GM12801 (cell line): ENCODE data around the gene OR1N2.
"Not testable (repeated sequence)": the region's sequence is repeated elsewhere in the genome, so short reads cannot be mapped to it uniquely, and the experiment has no call there.

Source experiments
- TF ChIP-seq, protein P1 (sequence below): IDR thresholded peaks from one replicate; pipeline ENCODE4 v1.5.1; 2011; ENCODE audit warnings: control low read depth; ENCODE audit not compliant: insufficient read length; ENCODE audit errors: extremely low read depth

Gene OR1N2

GRCh38 chr9:122567901-122568300 lies 15.0 kb downstream of the OR1N2 start:
- TF ChIP-seq, protein P1, sequence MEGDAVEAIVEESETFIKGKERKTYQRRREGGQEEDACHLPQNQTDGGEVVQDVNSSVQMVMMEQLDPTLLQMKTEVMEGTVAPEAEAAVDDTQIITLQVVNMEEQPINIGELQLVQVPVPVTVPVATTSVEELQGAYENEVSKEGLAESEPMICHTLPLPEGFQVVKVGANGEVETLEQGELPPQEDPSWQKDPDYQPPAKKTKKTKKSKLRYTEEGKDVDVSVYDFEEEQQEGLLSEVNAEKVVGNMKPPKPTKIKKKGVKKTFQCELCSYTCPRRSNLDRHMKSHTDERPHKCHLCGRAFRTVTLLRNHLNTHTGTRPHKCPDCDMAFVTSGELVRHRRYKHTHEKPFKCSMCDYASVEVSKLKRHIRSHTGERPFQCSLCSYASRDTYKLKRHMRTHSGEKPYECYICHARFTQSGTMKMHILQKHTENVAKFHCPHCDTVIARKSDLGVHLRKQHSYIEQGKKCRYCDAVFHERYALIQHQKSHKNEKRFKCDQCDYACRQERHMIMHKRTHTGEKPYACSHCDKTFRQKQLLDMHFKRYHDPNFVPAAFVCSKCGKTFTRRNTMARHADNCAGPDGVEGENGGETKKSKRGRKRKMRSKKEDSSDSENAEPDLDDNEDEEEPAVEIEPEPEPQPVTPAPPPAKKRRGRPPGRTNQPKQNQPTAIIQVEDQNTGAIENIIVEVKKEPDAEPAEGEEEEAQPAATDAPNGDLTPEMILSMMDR: no peak

GRCh38 chr9:122572456-122572855 lies 19.5 kb downstream of the OR1N2 start:
- TF ChIP-seq, protein P1: no peak

GRCh38 chr9:122579874-122580273 lies 27.0 kb downstream of the OR1N2 start:
- TF ChIP-seq, protein P1: no peak

- TF ChIP-seq, protein P1: no peak
These were observed 27.4 kb downstream of the OR1N2 start for GRCh38 chr9:122580360-122580759.

GRCh38 chr9:122583284-122583683 lies 30.4 kb downstream of the OR1N2 start, which contains the start of gene OR1L8:
Gene OR1L8, minus strand, starts transcription at chr9:122583384. Its CDS starts 14,907 bp downstream, at chr9:122568477.
- TF ChIP-seq, protein P1: not testable (repeated sequence)
